Measurements from ENCODE around the gene KAZN.

Gene KAZN

GRCh38 chr1:14808768-14809167 is 210.3 kb downstream of the KAZN start:
- DNase-seq: no peak

DNA sequence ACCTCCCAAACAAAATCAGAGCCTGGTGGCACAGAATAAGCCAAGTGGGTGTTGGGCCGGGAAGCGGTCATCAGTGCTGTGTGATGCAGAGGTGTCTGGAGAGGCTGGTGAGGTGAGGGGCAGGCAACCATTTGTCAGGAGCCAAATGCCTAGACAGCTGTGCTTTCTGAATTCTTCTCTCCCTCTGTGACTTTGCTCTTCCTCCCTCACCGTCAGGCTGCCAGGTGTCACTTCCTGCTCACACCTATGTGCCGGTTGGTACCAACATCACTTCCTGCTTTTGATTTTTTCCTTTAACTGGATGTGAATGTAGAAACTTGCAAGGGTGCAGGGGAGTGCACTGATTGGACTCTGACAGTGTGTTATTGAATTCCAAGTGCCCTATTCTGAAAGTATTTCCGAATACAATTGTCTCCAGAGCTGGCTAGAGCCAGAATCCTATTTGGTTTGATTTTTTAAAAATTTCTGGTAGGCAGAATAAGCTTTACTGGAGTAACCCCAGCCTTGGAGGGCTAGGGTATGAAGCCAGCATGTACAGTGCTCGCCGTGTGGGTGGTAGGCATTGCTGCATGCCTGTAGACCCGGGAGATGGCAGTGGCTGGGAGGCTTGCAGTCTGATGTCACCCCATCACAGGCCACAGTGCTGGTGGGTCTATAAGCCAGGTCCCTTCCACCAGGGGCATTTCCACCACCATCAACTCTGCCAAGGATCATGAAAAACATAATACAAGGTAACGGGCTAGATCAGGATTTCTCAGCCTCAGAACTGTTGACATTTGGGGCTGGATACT is 210.9 kb downstream of the KAZN start:
- DNase-seq: no peak

DNA sequence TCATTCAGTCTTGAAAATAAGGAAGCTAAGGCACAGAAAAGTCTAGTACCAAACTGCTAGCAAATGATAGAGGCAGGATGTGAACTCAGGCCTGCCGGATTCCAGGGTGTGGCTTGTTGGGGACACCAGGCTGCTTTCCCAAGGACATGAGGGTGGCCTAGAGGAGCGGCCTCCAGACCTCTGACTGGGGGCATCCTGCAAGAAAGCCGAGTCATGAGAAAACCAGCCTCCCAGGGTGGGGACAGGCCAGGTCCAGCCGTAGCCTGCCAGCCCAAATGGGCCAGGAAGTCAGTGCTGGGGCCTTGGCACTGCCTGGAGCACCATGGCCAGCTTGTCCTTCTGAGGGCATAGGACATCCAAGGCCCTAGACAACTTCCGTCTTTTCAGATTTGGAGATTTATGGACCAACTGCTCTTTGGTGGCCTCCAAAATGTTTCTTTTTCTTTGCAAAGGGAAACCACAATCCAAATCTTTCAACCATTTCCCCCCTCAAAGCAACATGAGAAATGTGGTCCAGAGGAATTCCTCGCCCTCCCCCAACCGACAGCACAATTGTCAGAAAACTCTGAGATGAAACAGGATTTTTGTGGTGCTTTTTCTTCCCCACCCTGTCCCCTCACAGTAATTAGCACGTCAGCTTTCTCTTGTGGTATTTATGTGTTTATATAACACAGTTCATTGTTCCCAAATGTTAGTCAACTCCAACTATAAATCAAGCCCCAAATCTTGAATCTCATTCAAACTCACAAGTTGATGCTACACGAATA is 212.3 kb downstream of the KAZN start:
- peak; percentile 82 for DNase-seq

- peak; percentile 27 for DNase-seq
Observed at GRCh38 chr1:14811573-14811972, 213.1 kb downstream of the KAZN start.

DNA sequence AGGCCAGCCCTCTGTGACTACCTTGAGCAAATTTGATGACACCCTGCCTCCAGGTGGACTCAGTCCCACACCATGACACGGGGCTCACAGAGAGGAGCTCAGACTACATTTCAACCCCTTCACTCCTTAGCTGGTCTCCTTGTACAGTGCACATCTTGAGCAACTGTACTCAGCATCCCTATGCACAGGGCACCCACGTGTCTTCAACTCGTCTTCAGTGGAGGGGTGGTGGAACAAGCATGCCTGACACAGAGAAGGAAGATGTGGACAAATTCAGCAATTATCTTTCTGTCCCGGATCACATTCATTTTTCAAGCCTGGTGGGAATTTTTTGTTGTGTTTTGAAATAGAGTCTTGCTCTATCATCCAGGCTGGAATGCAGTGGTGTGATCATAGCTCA is 213.7 kb downstream of the KAZN start:
- DNase-seq: no peak

DNA sequence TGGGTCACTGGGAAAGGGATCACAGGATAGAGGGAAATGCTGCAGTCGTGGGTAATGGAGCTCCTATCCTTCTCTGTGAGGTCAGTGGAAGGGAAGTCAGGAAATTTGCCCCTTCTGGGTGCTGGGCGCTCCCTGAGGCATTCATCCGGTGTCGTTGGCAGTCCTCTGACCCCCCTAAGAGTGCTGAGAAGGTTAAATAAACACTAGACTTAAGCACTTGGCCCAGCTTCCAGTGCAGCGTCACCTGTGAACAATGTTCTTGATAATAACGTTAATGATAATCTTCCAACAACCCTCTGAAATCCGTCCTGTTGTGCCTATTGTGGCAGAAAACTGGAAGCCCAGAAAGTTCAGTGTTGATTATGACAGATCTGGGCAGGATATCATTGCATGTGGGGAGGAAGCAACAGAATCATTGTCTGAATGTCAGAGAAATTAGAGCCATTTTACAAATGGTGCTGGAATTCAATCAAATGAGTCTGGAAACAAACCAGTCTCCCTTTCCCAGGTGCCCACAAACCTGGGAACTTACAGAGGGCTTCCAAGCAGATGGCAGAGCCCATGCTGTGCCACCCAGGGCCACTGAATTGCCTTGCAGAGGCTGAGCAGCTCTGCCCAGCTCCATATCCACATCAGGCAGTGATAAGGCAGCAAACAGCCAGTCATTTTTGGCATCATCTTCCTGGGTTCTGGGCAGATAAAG is 216.8 kb downstream of the KAZN start:
- DNase-seq: no peak

GRCh38 chr1:14817223-14818170 is 219.0 kb downstream of the KAZN start:
- DNase-seq: no peak

- no peak for DNase-seq
Observed at GRCh38 chr1:14820295-14821085, 222.0 kb downstream of the KAZN start.

DNA sequence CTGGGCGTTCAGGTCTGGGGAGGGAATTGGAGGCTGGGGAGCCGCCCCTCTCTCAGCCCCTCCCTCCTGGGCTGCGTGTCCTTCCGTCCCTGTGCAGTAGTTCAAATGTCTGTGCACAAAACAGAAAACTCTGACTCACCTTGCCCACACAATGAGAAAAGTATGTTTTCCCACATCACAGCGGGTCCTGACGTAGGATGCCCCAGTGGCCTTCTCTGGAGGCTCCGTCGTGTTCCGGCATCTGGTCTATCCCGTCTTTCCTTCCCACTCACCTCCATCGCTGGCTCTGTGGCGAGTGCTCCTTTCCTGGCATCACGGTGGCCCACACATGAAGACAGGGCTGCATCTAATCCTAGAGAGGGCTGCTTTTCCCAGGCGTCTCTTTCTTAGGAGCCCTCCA is 224.0 kb downstream of the KAZN start:
- DNase-seq: peak; percentile 34

DNA sequence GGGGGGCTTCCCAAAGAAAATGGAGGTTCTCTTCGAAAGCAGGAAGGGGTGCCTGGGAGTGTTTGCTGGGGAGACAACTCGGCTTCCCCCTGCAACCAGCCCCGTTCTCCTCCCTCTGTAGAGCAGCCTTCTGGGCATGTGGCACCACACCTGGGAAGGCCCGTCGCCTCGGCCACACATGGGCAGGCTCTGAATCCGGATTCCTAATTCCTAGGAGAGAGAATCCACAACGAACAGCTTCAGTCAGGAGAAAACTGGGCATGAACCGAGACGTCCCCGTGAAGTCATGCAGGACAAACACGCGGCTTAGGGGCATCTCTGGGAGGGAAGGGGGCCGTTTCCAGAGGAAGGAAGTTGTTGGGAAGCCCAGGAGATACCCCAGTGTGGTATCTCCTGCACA is 224.5 kb downstream of the KAZN start:
- DNase-seq: no peak

- no peak for DNase-seq
Observed at GRCh38 chr1:14824314-14824915, 225.9 kb downstream of the KAZN start.

DNA sequence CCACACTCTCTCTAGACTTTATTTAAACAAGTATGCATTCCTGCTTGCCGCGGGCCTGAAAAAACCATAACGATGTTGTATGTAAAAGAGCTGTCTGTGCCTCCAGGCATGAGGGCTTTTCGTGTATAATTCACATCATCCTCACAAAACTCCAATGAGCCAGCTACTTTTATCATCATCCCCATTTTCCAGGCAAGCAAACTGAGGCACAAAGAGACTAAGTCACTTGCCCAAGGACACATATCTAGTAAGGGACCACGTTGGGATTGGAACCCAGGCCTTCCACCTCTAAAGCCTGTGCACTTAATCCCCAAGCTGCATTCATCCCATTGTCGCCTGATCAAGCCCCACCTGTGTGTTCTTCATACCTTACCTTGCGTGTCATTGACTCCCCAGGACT is 226.9 kb downstream of the KAZN start:
- DNase-seq: no peak

GRCh38 chr1:14826172-14826636 is 227.7 kb downstream of the KAZN start:
- DNase-seq: peak; percentile 89

DNA sequence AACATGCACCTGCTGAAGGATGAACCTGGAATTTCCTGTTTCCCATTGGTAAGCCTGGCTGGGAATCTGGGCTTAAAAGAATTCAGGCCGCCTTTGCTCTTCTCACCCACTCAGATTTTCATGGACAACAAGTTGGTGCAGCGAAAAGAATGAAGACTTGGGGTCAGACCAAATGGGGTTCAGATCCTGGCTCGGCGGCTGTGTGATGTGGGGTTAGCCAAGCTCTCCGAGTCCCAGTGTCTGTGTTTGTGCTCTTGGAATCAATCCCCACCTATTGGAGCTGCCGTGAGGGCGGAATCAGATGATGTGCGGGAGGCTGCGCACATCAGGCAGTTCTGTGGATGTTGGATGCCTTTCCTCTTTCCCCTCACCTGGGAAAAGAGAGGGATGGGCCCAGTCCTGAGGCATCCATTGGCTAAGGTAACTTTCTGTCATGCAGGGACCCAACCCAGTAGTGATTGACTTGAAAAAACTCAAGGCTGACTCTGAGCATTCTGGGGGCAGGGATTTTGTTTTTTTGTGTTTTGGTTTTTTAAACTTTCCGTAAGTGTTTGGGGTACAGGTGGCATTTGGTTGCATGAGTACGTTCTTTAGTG is 228.3 kb downstream of the KAZN start:
- DNase-seq: no peak

GRCh38 chr1:14827870-14828269 is 229.4 kb downstream of the KAZN start:
- no peak for DNase-seq

GRCh38 chr1:14828665-14829064 is 230.2 kb downstream of the KAZN start:
- DNase-seq: no peak

GRCh38 chr1:14835725-14836124 is 237.2 kb downstream of the KAZN start:
- peak; percentile 21 for DNase-seq

- no peak for DNase-seq
Observed at GRCh38 chr1:14836426-14837140, 238.1 kb downstream of the KAZN start.

GRCh38 chr1:14840374-14840773 is 241.9 kb downstream of the KAZN start:
- DNase-seq: no peak

GRCh38 chr1:14841456-14841855 is 243.0 kb downstream of the KAZN start:
- DNase-seq: no peak

Measured in fibroblast of skin of right biceps (primary cell).